Umbilical cord (tissue), 2 donors: ENCODE data around the gene EPAS1. TPM values are rescaled to one million over a fixed set of nuclear protein-coding genes. Genes with fewer than 3 reads are reported as not detected.
A peak's percentile ranks its signal among the peaks of the same experiment; 100 is the strongest.

Experiments used
- DNase-seq: peaks from one replicate; pipeline ENCODE4 v3.0.0-alpha.2; 2015; ENCODE audit warnings: low spot score
- total RNA-seq: library from RNA; depleted of rRNA; stranded (reverse); fragments of >200 nt; gene quantifications from one replicate; pipeline ENCODE4 v1.2.3, GENCODE V29; 2014; ENCODE audit warnings: low replicate concordance; ENCODE audit not compliant: insufficient read depth

Gene EPAS1
- total RNA-seq, 1 donor from 2014 or later, result 52.2 TPM

- DNase-seq, result peak; percentile 59
These were observed 67.7 kb downstream of the EPAS1 start for GRCh38 chr2:46364797-46365457.

- no peak for DNase-seq
These were observed 68.9 kb downstream of the EPAS1 start for GRCh38 chr2:46365913-46366667.

- no peak for DNase-seq
These were observed 69.5 kb downstream of the EPAS1 start for GRCh38 chr2:46366668-46367052.

DNA sequence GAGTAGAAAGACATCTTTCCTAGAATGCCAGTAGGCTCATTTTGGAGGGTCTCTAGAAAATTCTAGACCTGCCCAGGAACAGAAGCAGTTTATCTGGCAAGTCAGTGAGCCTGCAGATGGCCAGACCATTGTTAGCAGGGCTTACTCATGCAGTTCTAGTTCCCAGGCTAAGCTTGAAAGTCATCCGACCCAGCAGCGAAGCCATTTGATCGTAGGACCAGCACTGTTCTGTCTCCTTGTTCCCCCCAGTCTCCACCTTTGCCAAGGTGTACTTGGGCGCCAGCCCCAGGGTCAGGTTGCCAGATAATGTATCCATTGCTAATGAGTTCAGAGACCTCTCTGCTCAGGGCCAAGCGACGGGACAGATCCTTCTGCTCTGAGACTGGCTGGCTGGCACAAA, 70.1 kb downstream of the EPAS1 start:
- DNase-seq, result no peak

GRCh38 chr2:46368401-46368800, 71.2 kb downstream of the EPAS1 start:
- no peak for DNase-seq

GRCh38 chr2:46369783-46370182, 72.6 kb downstream of the EPAS1 start:
- DNase-seq, result no peak

DNA sequence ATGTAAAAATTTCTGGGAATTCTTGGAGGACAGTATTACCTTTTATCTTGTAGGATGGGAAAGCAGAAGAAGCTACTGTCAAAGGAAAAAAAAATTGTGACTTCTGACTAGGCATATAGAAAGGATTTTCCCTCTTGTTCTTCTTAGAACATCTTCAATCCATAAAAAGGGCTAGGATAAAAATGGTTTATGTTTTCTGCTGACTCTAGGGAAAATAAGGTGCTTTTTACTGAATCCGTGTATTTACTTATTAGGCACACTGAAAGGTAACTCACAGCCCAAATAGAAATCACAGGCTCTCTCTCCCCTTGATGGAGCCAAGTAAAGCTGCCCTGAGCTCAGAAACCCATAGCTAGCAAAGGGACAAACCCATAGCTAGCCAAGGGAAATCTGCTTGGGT, 74.6 kb downstream of the EPAS1 start:
- no peak for DNase-seq

DNA sequence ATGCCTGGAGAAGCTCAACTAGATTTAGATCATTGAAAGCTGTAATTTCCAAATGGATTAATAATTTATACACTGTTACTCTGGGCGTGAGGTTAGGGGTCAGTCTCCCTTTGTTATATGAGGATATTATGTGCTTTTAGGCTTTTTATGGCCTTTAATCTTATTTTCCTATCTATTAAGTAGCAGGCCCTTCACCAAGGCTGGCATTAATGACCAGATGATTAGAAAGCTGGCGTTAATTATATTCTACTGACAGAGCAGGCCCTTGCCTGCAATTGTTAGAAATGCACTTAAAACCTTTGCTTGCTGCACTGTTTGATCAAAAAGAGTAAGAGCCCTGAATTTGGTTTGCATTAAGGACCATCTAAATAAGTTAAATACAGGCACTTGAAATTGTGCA, 75.3 kb downstream of the EPAS1 start:
- DNase-seq, result no peak

- no peak for DNase-seq
These were observed 76.0 kb downstream of the EPAS1 start for GRCh38 chr2:46373238-46373637.

DNA sequence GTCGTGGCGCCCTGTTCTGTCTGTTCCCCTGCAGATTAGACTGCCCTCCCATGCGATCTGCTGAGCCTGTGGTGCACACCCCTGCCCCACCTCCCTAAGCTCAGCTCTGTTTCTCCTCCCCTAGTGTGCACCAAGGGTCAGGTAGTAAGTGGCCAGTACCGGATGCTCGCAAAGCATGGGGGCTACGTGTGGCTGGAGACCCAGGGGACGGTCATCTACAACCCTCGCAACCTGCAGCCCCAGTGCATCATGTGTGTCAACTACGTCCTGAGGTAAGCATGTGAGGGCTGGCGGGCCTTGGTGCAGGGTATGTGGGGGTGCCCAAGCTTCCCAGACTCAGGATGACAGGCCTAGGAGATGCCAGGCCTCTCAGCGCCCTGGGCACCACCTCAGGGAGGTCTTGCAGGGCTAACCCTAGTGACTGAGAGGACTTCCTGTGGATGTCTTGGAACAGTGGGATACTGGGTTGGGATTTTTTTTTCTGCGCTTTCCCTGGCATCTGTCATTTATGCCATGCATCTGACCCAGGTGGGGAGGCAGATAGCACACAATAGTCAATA, 78.4 kb downstream of the EPAS1 start:
- no peak for DNase-seq

DNA sequence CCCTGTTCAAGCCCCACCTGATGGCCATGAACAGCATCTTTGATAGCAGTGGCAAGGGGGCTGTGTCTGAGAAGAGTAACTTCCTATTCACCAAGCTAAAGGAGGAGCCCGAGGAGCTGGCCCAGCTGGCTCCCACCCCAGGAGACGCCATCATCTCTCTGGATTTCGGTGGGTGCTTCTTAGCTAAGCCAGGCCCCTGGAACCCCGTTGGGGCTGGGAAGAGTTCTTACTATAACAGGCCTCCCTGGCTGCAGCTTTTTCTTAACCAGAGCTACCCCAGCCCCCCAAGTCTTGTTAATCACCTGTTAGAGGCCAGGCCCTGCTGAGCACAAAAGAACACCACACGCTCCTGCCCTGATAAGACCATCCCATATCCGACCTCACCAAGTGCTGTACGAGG, 79.4 kb downstream of the EPAS1 start:
- DNase-seq, result no peak

- DNase-seq, result peak; percentile 77
These were observed 79.9 kb downstream of the EPAS1 start for GRCh38 chr2:46377101-46377581.

GRCh38 chr2:46377666-46378560, 80.7 kb downstream of the EPAS1 start:
- no peak for DNase-seq

DNA sequence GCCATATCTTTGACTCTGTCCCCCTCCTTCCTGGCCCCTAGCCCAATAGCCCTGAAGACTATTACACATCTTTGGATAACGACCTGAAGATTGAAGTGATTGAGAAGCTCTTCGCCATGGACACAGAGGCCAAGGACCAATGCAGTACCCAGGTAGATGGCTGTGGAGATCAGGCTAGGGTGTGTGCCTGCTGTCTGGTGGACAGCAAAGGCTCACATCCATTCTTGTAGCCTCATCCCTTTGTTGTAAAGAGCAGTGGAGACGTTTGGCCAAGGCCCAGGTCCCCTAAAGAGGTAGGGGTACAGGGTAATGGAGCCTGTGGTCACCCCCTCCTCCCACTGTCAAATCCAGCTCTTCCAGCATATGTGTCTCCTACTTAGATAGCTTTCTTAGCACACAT, 81.4 kb downstream of the EPAS1 start:
- no peak for DNase-seq

DNA sequence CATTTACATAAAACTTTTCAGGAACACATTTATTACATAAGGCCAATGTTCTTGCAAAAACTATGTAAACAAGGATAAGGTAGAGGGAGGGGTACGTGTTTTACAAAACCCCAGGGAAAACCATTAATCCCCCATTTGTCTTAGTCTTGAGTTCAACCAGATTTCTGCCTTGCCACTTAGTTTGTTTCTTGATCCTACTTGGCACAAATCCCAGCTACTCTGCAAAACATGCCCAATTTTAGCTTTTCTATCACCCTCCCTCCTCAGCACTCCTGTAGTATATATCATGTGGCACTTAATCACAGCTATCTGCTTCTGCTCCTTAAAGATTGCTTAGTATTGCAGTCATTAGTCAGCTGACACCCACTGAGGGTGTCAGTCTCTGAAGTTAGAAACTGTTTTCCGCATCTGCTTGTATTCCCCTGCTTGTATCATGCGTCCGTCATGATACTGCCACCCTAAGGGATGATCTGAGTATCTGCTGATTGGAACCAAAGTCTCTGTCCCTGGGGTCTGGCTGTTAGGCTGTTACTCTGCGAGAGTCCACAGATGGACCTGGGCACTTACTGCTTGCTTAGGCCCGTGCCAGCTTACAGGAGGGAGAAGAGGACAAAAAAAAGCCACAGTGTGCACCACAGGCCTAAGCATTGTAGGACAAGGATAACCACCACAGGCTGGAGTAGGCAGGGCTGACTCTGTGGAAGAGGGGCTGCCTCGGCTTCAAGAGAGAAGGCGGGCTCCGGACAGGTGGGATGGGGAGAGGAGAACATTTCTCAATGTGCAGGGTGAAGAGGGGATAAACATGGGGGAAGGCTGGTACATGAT, 82.2 kb downstream of the EPAS1 start:
- DNase-seq, result peak; percentile 89

DNA sequence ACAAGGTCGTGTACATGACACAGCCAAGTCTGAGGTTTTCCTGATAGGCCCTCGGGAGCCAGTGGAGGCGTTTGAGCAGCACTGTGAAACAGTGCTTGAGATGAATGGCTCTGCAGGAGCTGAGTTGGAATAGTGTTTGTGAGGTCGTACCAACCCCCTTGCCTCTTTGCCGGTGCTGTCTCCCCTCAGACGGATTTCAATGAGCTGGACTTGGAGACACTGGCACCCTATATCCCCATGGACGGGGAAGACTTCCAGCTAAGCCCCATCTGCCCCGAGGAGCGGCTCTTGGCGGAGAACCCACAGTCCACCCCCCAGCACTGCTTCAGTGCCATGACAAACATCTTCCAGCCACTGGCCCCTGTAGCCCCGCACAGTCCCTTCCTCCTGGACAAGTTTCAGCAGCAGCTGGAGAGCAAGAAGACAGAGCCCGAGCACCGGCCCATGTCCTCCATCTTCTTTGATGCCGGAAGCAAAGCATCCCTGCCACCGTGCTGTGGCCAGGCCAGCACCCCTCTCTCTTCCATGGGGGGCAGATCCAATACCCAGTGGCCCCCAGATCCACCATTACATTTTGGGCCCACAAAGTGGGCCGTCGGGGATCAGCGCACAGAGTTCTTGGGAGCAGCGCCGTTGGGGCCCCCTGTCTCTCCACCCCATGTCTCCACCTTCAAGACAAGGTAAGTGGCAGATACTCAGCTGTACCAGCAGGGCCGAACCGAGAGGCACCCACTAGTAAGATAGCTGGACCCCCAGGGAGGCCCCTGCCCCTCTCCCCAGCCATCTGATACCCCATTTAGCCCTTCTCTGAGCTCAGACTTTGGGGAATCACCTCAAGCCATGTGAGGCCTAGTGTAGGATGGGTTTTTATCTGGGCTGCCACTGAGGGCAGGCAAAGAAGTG, 83.1 kb downstream of the EPAS1 start:
- DNase-seq, result no peak

GRCh38 chr2:46381263-46381849, 84.1 kb downstream of the EPAS1 start:
- no peak for DNase-seq

DNA sequence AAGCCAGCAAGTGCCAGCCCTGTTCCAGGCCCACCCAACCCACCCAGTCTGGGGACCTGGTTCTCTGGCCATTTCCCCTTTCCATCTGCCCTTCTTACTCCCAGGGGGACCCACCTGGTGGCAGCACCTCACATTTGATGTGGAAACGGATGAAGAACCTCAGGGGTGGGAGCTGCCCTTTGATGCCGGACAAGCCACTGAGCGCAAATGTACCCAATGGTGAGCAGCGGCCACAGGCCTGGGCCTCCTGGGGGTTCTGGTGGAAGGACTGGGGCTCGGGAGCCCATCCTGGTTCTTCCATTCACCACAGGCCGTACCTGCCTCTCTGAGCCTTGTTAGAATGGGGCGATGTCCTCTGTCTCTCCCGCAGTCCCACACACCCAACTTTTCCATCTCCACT, 84.7 kb downstream of the EPAS1 start:
- no peak for DNase-seq

DNA sequence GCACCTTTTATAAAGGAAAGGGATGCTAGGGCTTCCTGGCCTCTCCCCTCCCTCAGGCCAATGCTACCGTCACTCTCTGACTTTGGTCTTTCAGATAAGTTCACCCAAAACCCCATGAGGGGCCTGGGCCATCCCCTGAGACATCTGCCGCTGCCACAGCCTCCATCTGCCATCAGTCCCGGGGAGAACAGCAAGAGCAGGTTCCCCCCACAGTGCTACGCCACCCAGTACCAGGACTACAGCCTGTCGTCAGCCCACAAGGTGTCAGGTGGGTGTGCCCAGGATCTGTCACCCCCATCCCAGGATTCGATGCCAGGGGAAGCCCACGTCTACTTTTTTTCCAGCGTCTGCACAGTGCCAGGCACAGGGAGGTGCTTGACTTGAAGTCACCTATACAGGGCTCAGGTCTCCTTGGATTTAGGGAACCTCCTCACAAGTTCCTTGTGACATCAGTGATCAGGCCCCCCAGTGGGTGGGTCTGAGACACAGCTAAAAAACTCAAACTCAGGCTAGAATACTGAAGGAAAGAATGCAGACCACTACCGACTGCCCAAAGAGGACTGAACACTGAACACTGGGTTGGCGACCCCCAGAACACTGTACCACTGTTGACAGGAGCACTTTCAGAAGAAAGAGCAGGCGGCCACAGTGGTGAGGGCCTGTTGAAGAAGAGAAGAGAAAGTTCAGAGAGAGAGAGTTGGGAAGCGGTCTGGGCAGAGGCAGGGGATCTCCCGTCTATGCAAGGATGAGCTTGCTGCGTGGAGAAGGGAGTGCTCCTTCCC, 85.3 kb downstream of the EPAS1 start:
- DNase-seq, result no peak
